Heart left ventricle (tissue), 11 donors: Measurements from ENCODE around the gene LSM2. TPM values are rescaled to one million over a fixed set of nuclear protein-coding genes. Genes with fewer than 3 reads are reported as not detected.

Experiments used
- polyA plus RNA-seq, 2 donors: library from polyadenylated mRNA; stranded (reverse); fragments of 200-250 nt; gene quantifications; one replicate each; pipeline ENCODE4 v1.2.3, GENCODE V29; 2013
- total RNA-seq, 9 donors: library from RNA; depleted of rRNA in 2 of 9; stranded (reverse); fragments of >200 nt in 2 of 9; fragmentation: NEBNext Ultra II Directional in 3 of 9; extraction: Animal tissue kit (Norgen Biotek cat#: 25700) in 3 of 9; gene quantifications; one replicate each; pipeline versions ENCODE4 v1.1.0 to v1.2.4, GENCODE V29; 2016 to 2023
- donor health status: ischemic (EF 13 %, LVEDD 7.1; RV severe dilation, severe dysfunction).
- donor health status: healthy with polysubstance abuse.
- donor health status: DM: no; HTN: yes; CAD: no.
- donor health status: DM: no; HTN: no; CAD: no.
- donor health status: ischemic (EF 25% LVEDD 5.7; RV mildly dilated, moderate dysfunction).
- donor health status: healthy.
- donor health status: DM: yes; HTN: yes; CAD: no.
- donor health status: PGD.
- donor health status: nonischemic (EF 23%, LVEDD 6.1; RV moderate dilation, normal function).

Gene LSM2
- total and polyA plus RNA-seq, 11 donors: 22.9 to 64.7 (median 26.6) TPM

Other genes with a start within 250 kb of the LSM2 start
Only the 30 nearest of the 40 such genes appear.
- 100 to 1,000 TPM; 265 to 499 (median 284) TPM for gene BAG6, start 154.3 kb downstream of the LSM2 start, total RNA-seq
- gene BAG6, start 154.3 kb downstream of the LSM2 start, polyA plus RNA-seq: 100 to 1,000 TPM; 307 to 378 TPM
- gene APOM, start 151.1 kb downstream of the LSM2 start, total RNA-seq: 1 to 10 TPM in 8 of 9 donors, under 1 TPM in 1; 0.54 to 4.3 (median 1.7) TPM
- gene APOM, start 151.1 kb downstream of the LSM2 start, polyA plus RNA-seq: 1 to 10 TPM; 2.4 to 6.6 TPM
- gene C6orf47, start 146.2 kb downstream of the LSM2 start, total RNA-seq: 10 to 100 TPM; 16.5 to 23.8 (median 20.0) TPM
- gene C6orf47, start 146.2 kb downstream of the LSM2 start, polyA plus RNA-seq: 10 to 100 TPM; 19.4 to 30.9 TPM
- gene GPANK1, start 142.0 kb downstream of the LSM2 start, total RNA-seq: 10 to 100 TPM; 15.9 to 29.8 (median 19.5) TPM
- gene GPANK1, start 142.0 kb downstream of the LSM2 start, polyA plus RNA-seq: 10 to 100 TPM; 19.5 to 24.5 TPM
- gene CSNK2B, start 140.9 kb downstream of the LSM2 start, total RNA-seq: 100 to 1,000 TPM; 111 to 323 (median 116) TPM
- 100 to 1,000 TPM; 124 to 203 TPM for gene CSNK2B, start 140.9 kb downstream of the LSM2 start, polyA plus RNA-seq
- 10 to 100 TPM in 1 of 9 donors, 1 to 10 TPM in 8; 1.4 to 12.0 (median 4.6) TPM for gene LY6G5B, start 137.0 kb downstream of the LSM2 start, total RNA-seq
- 1 to 10 TPM; 2.1 to 5.3 TPM for gene LY6G5B, start 137.0 kb downstream of the LSM2 start, polyA plus RNA-seq
- gene LY6G5C, start 125.9 kb downstream of the LSM2 start, total RNA-seq: 1 to 10 TPM; 1.3 to 3.1 (median 2.2) TPM
- gene LY6G5C, start 125.9 kb downstream of the LSM2 start, polyA plus RNA-seq: 1 to 10 TPM; 1.4 to 3.0 TPM
- 10 to 100 TPM; 24.2 to 54.7 (median 27.4) TPM for gene ABHD16A, start 103.6 kb downstream of the LSM2 start, total RNA-seq
- gene ABHD16A, start 103.6 kb downstream of the LSM2 start, polyA plus RNA-seq: 10 to 100 TPM; 16.5 to 47.8 TPM
- gene LY6G6F, start 100.1 kb downstream of the LSM2 start, total RNA-seq: not detected
- not detected for gene LY6G6F, start 100.1 kb downstream of the LSM2 start, polyA plus RNA-seq
- gene LY6G6D, start 91.6 kb downstream of the LSM2 start, total RNA-seq: under 1 TPM in 1 of 9 donors, not detected in 8; 0.75 TPM
- not detected for gene LY6G6D, start 91.6 kb downstream of the LSM2 start, polyA plus RNA-seq
- gene LY6G6C, start 85.2 kb downstream of the LSM2 start, total RNA-seq: under 1 TPM in 1 of 9 donors, not detected in 8; 0.27 TPM
- not detected for gene LY6G6C, start 85.2 kb downstream of the LSM2 start, polyA plus RNA-seq
- gene MPIG6B, start 83.6 kb downstream of the LSM2 start, total RNA-seq: under 1 TPM in 7 of 9 donors, not detected in 2; 0.19 to 1.00 (median 0.42) TPM
- under 1 TPM; 0.17 to 0.23 TPM for gene MPIG6B, start 83.6 kb downstream of the LSM2 start, polyA plus RNA-seq
- 10 to 100 TPM; 42.3 to 69.7 (median 53.2) TPM for gene DDAH2, start 77.7 kb downstream of the LSM2 start, total RNA-seq
- gene DDAH2, start 77.7 kb downstream of the LSM2 start, polyA plus RNA-seq: 10 to 100 TPM; 62.1 to 80.5 TPM
- 100 to 1,000 TPM in 6 of 9 donors, 10 to 100 TPM in 3; 72.5 to 310 (median 124) TPM for gene CLIC1, start 70.4 kb downstream of the LSM2 start, total RNA-seq
- gene CLIC1, start 70.4 kb downstream of the LSM2 start, polyA plus RNA-seq: 100 to 1,000 TPM in 1 of 2 donors, 10 to 100 TPM in 1; 68.0 to 392 TPM
- gene MSH5, start 67.0 kb downstream of the LSM2 start, total RNA-seq: 1 to 10 TPM in 7 of 9 donors, under 1 TPM in 2; 0.44 to 8.4 (median 1.9) TPM
- 1 to 10 TPM; 1.0 to 2.3 TPM for gene MSH5, start 67.0 kb downstream of the LSM2 start, polyA plus RNA-seq
- gene SAPCD1, start 44.3 kb downstream of the LSM2 start, total RNA-seq: 1 to 10 TPM in 1 of 9 donors, under 1 TPM in 2, not detected in 6; 0.73 to 1.5 (median 0.76) TPM
- under 1 TPM; 0.35 to 0.50 TPM for gene SAPCD1, start 44.3 kb downstream of the LSM2 start, polyA plus RNA-seq
- gene VWA7, start 29.6 kb downstream of the LSM2 start, total RNA-seq: 10 to 100 TPM in 7 of 9 donors, 1 to 10 TPM in 2; 8.0 to 25.8 (median 16.1) TPM
- gene VWA7, start 29.6 kb downstream of the LSM2 start, polyA plus RNA-seq: 1 to 10 TPM; 4.0 to 6.2 TPM
- 10 to 100 TPM; 18.6 to 61.8 (median 26.1) TPM for gene VARS1, start 11.2 kb downstream of the LSM2 start, total RNA-seq
- gene VARS1, start 11.2 kb downstream of the LSM2 start, polyA plus RNA-seq: 10 to 100 TPM; 21.9 to 54.6 TPM
- gene HSPA1L, start 8.3 kb upstream of the LSM2 start, total RNA-seq: 1 to 10 TPM; 1.3 to 3.6 (median 1.8) TPM
- 1 to 10 TPM in 1 of 2 donors, under 1 TPM in 1; 0.95 to 1.9 TPM for gene HSPA1L, start 8.3 kb upstream of the LSM2 start, polyA plus RNA-seq
- gene HSPA1A, start 8.6 kb upstream of the LSM2 start, total RNA-seq: 100 to 1,000 TPM; 169 to 412 (median 197) TPM
- gene HSPA1A, start 8.6 kb upstream of the LSM2 start, polyA plus RNA-seq: 100 to 1,000 TPM; 157 to 179 TPM
- gene HSPA1B, start 20.8 kb upstream of the LSM2 start, total RNA-seq: 100 to 1,000 TPM; 120 to 306 (median 146) TPM
- gene HSPA1B, start 20.8 kb upstream of the LSM2 start, polyA plus RNA-seq: 100 to 1,000 TPM in 1 of 2 donors, 10 to 100 TPM in 1; 35.2 to 149 TPM
- 10 to 100 TPM; 18.7 to 39.5 (median 27.6) TPM for gene NEU1, start 55.9 kb upstream of the LSM2 start, total RNA-seq
- 10 to 100 TPM; 19.1 to 63.1 TPM for gene NEU1, start 55.9 kb upstream of the LSM2 start, polyA plus RNA-seq
- not detected for gene SLC44A4, start 72.0 kb upstream of the LSM2 start, total RNA-seq
- gene SLC44A4, start 72.0 kb upstream of the LSM2 start, polyA plus RNA-seq: under 1 TPM in 1 of 2 donors, not detected in 1; 0.07 TPM
- 10 to 100 TPM in 8 of 9 donors, 1 to 10 TPM in 1; 9.0 to 22.1 (median 14.8) TPM for gene EHMT2, start 90.7 kb upstream of the LSM2 start, total RNA-seq
- gene EHMT2, start 90.7 kb upstream of the LSM2 start, polyA plus RNA-seq: 10 to 100 TPM; 12.9 to 15.2 TPM
- gene ZBTB12, start 95.1 kb upstream of the LSM2 start, total RNA-seq: 1 to 10 TPM in 8 of 9 donors, under 1 TPM in 1; 0.99 to 4.3 (median 2.3) TPM
- gene ZBTB12, start 95.1 kb upstream of the LSM2 start, polyA plus RNA-seq: 1 to 10 TPM; 2.2 to 2.8 TPM
- 100 to 1,000 TPM in 1 of 9 donors, 10 to 100 TPM in 1, 1 to 10 TPM in 6, under 1 TPM in 1; 0.69 to 103 (median 5.3) TPM for gene C2, start 120.8 kb upstream of the LSM2 start, total RNA-seq
- 1 to 10 TPM; 1.0 to 1.3 TPM for gene C2, start 120.8 kb upstream of the LSM2 start, polyA plus RNA-seq
- 100 to 1,000 TPM in 1 of 9 donors, 10 to 100 TPM in 1, 1 to 10 TPM in 7; 3.0 to 151 (median 5.3) TPM for gene CFB, start 139.1 kb upstream of the LSM2 start, total RNA-seq
- 1 to 10 TPM; 3.7 to 5.4 TPM for gene CFB, start 139.1 kb upstream of the LSM2 start, polyA plus RNA-seq
- gene NELFE, start 152.0 kb upstream of the LSM2 start, total RNA-seq: 10 to 100 TPM; 37.2 to 82.0 (median 46.4) TPM
- gene NELFE, start 152.0 kb upstream of the LSM2 start, polyA plus RNA-seq: 10 to 100 TPM; 35.4 to 82.0 TPM
- gene SKIC2, start 152.2 kb upstream of the LSM2 start, total RNA-seq: 10 to 100 TPM; 24.5 to 51.8 (median 36.4) TPM
- 10 to 100 TPM; 29.3 to 35.1 TPM for gene SKIC2, start 152.2 kb upstream of the LSM2 start, polyA plus RNA-seq
- 10 to 100 TPM in 8 of 9 donors, 1 to 10 TPM in 1; 9.4 to 17.8 (median 12.8) TPM for gene DXO, start 165.2 kb upstream of the LSM2 start, total RNA-seq
- gene DXO, start 165.2 kb upstream of the LSM2 start, polyA plus RNA-seq: 10 to 100 TPM; 11.3 to 14.3 TPM